HFF-Myc (cell line): Measurements from ENCODE around the gene SLC25A4.
"Not testable (repeated sequence)": the region's sequence is repeated elsewhere in the genome, so short reads cannot be mapped to it uniquely, and the experiment has no call there.

Experiments used
- DNase-seq: peaks from one replicate; pipeline ENCODE4 v3.0.0-alpha.2; 2011; ENCODE audit warnings: low read depth; ENCODE audit errors: extremely low read depth
- H3K4me3 ChIP-seq: replicated peaks from 2 replicates; pipeline ENCODE4 v1.5.1; 2011; ENCODE audit warnings: low read depth, mild to moderate bottlenecking, control low read depth, low read length
- TF ChIP-seq, protein P1 (sequence below): IDR thresholded peaks from 2 replicates; pipeline ENCODE4 v1.5.1; 2012; ENCODE audit warnings: mild to moderate bottlenecking, low read depth, low read length, control low read depth; ENCODE audit errors: missing control alignments

SLC25A4 gene

DNA sequence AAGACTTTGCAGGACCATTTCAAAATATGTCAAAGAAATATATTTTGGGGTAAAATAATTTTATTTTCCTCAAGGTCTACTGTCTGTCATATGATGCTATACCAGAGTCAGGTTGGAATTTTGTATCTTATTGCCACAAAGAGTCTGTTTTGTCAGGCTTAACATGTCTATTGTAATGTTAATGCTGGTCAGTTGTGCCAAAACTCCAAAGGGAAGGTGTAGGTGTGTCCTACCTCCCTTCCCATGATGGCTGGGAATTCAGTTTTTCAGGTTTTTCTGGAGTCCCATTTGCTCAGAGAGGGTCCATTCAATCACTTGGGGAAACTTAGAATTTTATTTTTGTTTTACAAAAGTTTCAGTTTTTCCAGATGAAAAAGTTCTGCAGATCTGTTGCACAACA is 33.3 kb upstream of the SLC25A4 start:
- TF ChIP-seq, protein P1, sequence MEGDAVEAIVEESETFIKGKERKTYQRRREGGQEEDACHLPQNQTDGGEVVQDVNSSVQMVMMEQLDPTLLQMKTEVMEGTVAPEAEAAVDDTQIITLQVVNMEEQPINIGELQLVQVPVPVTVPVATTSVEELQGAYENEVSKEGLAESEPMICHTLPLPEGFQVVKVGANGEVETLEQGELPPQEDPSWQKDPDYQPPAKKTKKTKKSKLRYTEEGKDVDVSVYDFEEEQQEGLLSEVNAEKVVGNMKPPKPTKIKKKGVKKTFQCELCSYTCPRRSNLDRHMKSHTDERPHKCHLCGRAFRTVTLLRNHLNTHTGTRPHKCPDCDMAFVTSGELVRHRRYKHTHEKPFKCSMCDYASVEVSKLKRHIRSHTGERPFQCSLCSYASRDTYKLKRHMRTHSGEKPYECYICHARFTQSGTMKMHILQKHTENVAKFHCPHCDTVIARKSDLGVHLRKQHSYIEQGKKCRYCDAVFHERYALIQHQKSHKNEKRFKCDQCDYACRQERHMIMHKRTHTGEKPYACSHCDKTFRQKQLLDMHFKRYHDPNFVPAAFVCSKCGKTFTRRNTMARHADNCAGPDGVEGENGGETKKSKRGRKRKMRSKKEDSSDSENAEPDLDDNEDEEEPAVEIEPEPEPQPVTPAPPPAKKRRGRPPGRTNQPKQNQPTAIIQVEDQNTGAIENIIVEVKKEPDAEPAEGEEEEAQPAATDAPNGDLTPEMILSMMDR = no peak
- no peak overlapping the region for H3K4me3 ChIP-seq
- DNase-seq = no peak

DNA sequence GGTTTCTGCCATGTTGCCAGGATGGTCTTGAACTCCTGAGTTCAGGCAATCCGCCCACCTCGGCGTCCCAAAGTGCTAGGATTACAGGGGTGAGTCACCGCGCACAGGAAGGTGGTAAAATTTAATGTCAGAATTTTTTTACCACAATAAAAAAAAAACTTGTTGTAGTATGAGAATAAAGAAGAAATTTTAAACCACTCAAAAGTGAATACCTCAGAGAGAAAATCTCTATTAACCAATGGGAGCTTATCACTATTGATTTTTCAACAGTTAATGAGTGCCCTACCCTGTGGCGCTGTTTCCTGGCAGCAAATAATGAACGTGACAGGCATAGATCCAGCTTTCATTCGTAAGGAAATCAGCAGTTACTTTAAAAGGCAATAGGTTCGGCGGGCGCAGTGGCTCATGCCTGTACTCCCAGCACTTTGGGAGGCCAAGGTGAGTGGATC is 32.7 kb upstream of the SLC25A4 start:
- no peak overlapping the region for H3K4me3 ChIP-seq
- TF ChIP-seq, protein P1 = no peak
- no peak for DNase-seq

DNA sequence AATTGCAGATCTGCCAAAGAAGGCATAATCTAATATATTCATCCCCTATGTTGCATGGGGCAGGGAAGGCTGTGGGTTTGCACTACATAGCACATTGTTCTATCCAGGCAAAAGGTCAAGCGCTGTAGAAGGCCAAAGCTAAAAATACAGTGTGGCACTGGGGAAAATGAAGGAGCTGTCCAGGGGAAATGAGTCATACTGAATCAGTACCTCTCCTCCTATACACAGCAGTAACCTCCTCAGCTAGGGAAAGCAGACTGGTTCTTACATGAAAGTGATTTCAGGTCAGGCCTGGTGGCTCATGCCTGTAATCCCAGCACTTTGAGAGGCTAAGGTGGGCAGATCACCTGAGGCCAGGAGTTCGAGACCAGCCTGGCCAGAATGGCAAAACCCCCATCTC is 31.0 kb upstream of the SLC25A4 start:
- TF ChIP-seq, protein P1 = no peak
- DNase-seq = peak; percentile 92
- H3K4me3 ChIP-seq = no peak overlapping the region

- TF ChIP-seq, protein P1 = no peak
- DNase-seq = no peak
- no peak overlapping the region for H3K4me3 ChIP-seq
Observed at GRCh38 chr4:185113340-185113739, 29.7 kb upstream of the SLC25A4 start.

GRCh38 chr4:185115827-185116232 is 27.2 kb upstream of the SLC25A4 start:
- peak; percentile 70 for DNase-seq

GRCh38 chr4:185117300-185117934 is 25.6 kb upstream of the SLC25A4 start:
- DNase-seq = no peak
- no peak overlapping the region for H3K4me3 ChIP-seq
- TF ChIP-seq, protein P1 = no peak

More at GRCh38 chr4:185115827-185116232, 27.2 kb upstream of the SLC25A4 start:
- TF ChIP-seq, protein P1 = no peak
- H3K4me3 ChIP-seq = no peak overlapping the region

GRCh38 chr4:185118876-185119275 is 24.2 kb upstream of the SLC25A4 start:
- TF ChIP-seq, protein P1 = no peak
- no peak overlapping the region for H3K4me3 ChIP-seq
- DNase-seq = no peak

- not testable (repeated sequence) for H3K4me3 ChIP-seq, DNase-seq
Observed at GRCh38 chr4:185119467-185119866, 23.6 kb upstream of the SLC25A4 start.
